HG02678 (cell line): ENCODE measurements around the gene SLC6A9.

Experiments
- ATAC-seq: cut with Tn5 transposase; IDR thresholded peaks from one replicate; pipeline ENCODE4 v1.9.1; 2021; ENCODE audit warnings: mild to moderate bottlenecking, moderate library complexity; ENCODE audit not compliant: unreplicated experiment

SLC6A9 gene

GRCh38 chr1:44029911-44030604, 1.2 kb downstream of the SLC6A9 start:
- ATAC-seq: peak; percentile 85

DNA sequence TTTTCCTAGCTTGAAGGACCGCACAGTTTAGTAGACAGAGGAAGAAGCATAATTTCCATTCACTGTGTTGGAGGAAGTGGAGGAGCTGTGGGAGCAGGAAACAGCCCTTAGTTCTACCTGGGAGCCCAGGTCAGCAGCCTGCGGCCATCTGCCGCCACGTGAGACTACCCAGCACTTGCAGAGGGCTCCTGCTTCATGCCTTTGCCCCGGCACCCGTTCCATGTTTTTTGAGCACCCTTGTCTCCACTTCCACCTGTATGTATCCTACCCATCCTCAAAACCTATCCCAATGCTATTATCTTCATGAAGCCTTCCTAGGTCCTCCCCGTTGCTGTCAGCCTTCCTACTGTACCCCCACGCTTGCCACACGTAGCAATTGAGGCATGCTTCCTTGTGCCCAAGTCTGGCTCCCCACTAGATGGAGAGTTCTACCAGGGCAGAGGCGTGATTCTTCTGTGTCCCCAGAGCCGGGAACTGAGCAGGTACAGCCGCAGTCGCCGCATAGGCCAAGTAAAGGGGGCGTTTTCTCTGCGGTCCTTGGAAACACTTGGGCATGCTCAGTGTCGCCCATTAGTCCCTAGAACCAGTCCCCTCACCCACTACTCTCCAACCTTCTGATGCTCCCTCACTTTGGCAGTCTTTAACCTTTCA, 1.9 kb downstream of the SLC6A9 start:
- ATAC-seq: peak; percentile 23

DNA sequence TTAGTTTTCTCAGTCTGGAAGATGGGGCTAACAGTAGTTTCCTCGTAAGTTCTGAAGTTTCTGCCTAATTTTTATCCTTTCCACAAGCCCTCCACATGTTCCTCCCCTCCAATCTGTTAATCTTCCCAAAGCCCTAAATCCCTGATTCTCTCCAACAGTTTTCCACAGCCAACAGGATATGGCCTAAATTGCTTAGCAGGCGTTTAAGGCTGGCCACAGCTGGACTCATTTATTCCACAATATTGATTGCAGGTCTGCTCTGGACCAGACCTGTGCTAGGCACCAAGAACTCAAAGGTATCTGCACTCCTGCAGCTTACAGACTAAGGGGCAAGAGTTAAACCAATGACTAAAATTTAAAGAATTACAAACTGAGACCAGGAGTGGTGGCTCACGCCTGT, 3.9 kb downstream of the SLC6A9 start:
- no peak for ATAC-seq

DNA sequence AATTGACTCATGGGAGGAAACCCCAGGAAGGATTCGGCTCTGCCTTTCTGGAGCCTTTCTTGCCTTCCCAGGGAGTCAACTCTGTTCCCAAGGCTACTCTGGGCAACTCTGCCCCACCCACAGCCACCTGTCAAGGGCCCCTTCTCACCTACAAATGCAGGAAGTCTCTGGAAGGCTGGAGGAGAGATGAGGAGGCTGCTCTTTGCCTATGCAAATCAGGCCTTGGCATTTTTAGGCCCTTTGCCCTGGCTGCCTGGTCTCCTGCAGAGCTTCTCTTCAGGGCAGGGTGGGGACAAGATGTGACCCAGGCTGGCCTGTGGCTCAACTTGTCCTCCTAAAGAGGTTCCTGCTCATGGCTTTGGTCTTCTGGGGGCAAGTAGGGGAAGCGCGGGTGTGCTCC, 5.4 kb downstream of the SLC6A9 start:
- no peak for ATAC-seq

GRCh38 chr1:44024903-44025525, 6.2 kb downstream of the SLC6A9 start:
- no peak for ATAC-seq

GRCh38 chr1:44024031-44024902, 7.0 kb downstream of the SLC6A9 start:
- ATAC-seq: no peak

- no peak for ATAC-seq
Measured at GRCh38 chr1:44021581-44022321, 9.5 kb downstream of the SLC6A9 start.

DNA sequence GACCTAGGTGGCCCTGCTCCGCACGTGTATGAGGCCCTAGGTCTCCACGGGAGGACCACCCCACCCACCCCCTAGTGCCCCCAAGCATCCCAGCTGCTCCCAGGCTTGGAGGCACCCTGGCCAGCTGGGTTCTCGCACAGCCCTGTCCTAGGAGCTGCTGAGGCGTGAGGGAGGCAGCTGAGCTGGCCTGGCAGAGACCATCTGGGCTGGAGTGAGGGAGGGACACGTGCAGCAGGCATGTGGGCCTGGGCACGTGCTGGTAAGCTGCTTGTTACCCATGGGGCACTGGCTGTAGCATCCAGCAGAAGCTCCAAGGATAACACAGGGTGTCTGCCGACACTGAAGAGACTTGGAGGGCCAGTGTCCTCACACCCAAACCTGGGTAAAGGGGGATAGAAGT, 10.1 kb downstream of the SLC6A9 start:
- ATAC-seq: no peak

DNA sequence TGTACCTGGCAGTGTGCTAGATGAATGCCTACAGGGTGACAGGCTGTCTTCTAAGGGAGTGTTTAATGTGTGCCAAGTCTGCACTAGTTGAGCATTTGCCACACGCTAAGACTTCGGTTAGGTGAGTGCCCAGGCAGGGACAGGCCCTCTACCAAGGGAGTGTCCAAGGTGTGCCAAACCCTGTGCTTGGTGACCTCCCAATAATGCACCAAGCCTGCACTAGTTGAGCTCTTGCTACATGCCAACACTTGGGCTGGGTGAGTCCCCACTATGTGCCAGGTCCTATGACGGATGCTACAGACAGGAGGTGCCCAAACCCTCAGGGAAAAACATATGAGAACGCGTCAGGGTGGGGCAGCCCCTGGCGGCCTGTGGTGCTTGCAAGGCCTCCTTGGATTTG, 10.8 kb downstream of the SLC6A9 start:
- no peak for ATAC-seq

DNA sequence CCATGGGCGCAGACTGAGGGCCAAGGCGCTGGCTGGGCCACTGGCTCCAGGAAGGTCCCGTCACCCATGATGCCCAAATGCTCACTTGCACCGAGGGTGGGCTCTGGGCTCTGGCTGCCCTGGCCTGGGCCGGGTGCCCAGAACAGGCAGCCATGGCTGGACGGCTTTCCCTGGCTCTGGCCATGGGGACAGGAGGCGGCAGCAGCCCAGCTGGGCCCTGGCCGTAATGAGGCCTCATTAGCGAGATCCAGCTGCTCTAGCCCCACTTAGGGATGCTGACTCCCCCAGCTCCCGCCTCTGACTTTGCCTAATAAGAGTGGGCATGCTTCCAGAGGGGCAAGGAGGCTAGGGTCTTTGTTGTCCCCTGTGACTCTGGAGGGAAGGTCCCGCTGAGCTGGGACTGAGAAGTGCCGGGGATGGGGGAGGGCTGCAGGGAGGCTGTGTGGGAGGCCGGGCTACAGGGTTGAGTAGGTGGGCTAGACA, 11.8 kb downstream of the SLC6A9 start:
- no peak for ATAC-seq

DNA sequence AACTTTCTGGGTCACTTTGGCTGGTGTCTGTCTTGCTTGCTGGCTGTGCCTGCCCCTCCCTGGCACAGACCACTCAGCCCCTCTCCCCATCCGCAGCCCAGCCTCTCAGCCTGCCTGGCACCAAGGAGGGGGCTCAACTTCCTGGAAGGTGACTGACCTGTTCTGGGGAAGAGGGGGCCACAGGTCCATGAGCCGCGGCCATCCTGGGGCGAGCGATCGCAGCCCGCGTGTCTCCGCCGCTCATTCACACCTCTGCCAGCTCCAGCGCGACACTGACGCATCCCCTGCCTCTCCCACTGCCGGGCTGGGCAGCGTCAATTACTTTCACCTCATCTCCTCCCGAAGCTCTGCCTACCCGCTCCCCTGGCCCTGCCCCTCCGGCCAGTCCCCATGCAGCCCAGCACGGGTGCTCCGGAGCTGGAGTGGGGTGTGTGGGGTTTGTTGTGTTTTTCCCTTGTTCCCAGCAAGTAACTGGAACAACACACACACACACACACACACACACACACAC, 14.3 kb downstream of the SLC6A9 start:
- no peak for ATAC-seq

DNA sequence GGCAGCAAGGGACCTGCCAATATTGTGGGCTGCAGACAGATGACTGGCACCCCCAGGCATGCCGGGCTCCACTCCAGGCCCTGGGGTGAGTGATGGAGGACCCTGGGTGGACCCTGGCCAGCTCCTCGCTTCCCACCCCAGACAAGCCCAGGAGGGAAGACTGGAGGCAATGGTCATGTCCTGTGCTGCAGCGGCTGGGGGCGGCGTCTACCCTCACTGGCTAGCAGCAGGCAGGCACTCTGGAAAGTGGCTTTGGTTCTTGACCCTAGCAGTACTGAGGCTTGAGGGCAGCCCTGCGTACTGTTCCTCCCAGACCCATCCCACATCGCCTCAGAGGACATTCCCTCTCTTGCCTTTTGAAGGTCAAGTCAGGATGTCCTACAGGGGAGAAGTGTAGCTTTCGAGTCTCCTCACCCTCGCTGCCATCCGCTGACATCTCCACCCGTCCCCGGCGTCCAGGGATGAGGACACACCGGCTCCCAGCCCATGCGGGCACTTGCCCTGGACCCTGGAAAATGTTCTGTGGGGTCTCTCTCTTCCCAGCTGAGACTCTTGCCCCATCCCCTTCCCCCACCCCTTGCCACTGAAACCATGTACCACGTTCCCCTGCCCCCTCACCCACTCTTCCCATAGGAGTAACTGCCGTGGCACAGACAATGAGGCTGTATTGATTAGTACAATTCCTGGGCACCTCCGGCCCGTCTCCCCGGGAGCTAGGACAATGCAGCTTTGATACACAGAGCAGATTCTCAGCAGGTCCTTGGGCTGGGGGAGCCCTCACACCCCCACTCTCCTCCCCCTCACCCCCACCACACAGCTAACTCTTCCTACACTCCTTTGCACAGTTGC, 15.0 kb downstream of the SLC6A9 start:
- no peak for ATAC-seq

- ATAC-seq: no peak
Measured at GRCh38 chr1:44015206-44015605, 16.1 kb downstream of the SLC6A9 start.

DNA sequence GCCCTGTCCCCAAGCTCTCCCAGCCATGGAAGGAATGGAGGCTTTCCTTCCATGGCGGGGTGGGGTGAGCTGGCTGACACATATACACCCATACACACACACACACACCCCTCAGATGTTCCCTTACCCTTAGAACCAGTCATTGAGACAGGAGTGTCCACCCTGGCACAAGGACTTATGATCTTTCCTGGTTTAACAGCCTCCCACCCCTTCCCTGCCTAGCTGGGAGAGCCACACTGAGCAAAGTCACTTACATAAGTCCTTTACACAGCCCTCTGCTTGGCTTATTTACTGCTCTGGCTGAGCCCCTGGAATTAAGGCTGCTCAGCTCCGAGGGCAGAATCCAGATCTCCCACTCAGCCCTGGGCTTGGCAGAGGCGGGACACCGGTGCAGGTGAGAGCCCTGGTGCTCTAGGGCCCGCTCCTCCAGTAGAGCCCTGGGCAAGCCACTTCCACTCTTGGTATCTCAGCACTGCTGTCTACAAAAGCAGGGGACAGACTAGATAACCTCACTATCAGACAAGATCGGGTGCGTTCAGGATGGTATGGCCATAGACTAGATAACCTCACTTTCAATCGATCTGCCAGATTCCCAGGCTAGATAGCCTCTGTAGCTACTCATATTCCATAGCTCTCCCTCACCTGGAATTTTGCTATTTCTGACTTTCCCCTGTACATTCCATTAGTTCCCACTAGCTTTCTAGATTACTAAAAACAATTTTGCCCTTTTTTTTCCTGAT, 16.7 kb downstream of the SLC6A9 start:
- no peak for ATAC-seq

DNA sequence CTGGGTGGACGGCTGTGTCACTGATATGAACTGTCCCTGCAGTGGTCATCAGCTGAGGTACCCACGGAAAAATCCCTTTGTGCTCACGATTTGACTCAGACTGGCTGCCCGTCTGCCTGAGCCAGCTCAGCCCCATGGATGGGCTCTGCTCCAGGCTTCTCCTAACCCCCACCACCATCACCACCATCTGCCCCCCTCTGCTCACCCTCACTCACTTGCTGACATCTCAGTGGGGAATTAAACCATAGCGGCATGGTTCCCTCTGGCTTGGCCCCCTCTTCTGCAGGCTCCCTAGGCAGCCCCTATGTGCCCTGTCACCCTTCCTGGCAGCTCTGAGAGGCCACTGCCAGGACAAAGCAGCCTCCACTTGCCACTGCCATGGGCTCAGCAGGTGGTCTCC, 17.3 kb downstream of the SLC6A9 start:
- ATAC-seq: no peak

DNA sequence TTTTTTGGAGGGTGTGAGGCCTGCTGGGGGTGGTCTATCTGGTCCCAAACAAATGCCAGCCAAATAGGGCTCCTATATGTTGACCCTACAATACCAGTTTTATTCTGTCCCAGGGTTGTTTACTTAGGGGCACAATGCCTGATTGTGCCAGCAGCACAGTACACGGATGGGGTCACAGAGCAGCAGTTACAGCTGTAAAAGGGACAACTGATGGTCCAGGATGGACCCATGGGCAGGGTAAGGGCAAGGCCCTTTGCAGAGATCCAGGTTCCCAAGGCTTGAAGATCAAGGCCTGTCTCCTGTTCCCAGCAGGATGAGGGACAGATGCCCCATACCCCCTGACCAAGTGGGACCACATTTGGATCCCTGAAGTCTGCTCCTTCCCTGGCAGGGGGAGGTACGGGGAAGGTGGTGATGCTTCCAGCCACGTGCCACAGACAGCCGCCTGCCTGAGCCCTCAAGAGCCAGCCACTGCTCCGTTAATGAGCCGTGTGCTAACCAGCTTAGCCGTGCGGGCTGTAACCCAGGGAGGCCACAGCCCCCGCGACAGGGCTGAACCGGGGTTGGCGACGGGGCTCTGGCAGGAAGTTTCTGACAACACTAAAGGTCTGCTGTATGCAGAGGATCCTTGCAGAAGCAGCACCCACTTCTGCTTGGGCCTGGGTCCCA, 18.2 kb downstream of the SLC6A9 start:
- ATAC-seq: no peak

- no peak for ATAC-seq
Measured at GRCh38 chr1:44012404-44012803, 18.9 kb downstream of the SLC6A9 start.

DNA sequence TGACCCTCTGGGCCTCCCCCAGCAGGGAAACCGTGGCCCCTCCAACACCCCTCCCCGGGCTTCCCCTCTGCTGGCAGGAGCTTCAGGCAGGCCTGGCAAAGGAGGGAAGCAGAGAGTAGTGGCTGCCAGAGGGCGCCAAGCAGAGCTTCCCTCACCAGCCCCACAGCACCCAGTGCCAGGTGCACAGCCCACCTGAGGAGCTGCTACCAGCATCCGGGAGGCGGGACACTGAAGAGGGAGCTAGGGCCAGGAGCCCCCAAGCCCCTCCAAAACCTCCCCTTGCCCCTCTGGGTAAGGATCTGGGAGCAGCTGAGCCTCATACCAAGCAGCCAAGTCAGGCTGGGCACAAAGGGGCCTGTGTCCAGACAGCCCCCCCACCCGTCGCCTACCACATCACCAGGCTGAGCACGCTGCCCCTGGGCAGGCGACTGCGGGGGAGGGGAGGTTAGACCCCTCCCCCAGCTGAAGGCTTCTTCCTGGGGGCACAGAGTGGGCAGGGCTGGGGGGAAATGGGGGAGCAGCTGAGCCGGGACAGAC, 20.3 kb downstream of the SLC6A9 start:
- ATAC-seq: no peak
